ENCODE results near the gene NRG2.

NRG2 gene

DNA sequence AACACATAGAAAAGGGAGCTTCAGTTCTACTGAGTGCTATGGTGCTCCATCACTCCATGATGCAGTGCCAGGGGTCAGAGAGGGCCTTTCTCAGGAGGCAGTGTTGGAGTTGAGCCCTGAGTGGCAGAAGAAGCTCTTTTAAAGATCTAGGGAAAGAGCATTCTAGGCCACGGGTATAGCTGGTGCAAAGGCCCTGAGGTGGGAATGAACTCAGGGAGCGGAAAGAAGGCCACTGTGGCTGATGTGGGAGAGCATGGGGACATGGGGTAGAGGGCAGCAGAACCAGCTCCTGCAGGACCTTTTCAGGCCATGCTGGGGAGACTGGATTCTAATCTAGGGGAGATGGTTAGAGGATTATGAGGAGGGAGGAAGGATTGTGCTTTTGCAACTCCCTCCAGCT is 237.6 kb downstream of the NRG2 start:
- no peak for DNase-seq (ENCODE audit: low read depth in 1 of 2, low spot score in 1 of 2)
- Histone ChIP-seq H3K27ac (replicated peaks) (no peak overlapping the region), H3K4me3 (replicated peaks; ENCODE audit: insufficient read depth, low read length) (no peak overlapping the region), H3K27me3 (ENCODE audit: insufficient read depth, poor library complexity, severe bottlenecking) (no peaks in the 10 kb centered on the region)
- TF ChIP-seq, protein P1, sequence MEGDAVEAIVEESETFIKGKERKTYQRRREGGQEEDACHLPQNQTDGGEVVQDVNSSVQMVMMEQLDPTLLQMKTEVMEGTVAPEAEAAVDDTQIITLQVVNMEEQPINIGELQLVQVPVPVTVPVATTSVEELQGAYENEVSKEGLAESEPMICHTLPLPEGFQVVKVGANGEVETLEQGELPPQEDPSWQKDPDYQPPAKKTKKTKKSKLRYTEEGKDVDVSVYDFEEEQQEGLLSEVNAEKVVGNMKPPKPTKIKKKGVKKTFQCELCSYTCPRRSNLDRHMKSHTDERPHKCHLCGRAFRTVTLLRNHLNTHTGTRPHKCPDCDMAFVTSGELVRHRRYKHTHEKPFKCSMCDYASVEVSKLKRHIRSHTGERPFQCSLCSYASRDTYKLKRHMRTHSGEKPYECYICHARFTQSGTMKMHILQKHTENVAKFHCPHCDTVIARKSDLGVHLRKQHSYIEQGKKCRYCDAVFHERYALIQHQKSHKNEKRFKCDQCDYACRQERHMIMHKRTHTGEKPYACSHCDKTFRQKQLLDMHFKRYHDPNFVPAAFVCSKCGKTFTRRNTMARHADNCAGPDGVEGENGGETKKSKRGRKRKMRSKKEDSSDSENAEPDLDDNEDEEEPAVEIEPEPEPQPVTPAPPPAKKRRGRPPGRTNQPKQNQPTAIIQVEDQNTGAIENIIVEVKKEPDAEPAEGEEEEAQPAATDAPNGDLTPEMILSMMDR (IDR thresholded peaks at IDR 0.05; ENCODE audit: insufficient read depth, low read length), result no peak
- TF ChIP-seq POLR2AphosphoS5 (IDR thresholded peaks at IDR 0.05; ENCODE audit: low read depth), result no peak
- no peak for TF ChIP-seq SPI1 (IDR thresholded peaks at IDR 0.05; ENCODE audit: borderline replicate concordance, low read depth)
- no peak for TF ChIP-seq GABPA (IDR thresholded peaks at IDR 0.05; ENCODE audit: low read depth)
- TF ChIP-seq REST (IDR thresholded peaks at IDR 0.05; ENCODE audit: insufficient replicate concordance, low read depth), result no peak

DNA sequence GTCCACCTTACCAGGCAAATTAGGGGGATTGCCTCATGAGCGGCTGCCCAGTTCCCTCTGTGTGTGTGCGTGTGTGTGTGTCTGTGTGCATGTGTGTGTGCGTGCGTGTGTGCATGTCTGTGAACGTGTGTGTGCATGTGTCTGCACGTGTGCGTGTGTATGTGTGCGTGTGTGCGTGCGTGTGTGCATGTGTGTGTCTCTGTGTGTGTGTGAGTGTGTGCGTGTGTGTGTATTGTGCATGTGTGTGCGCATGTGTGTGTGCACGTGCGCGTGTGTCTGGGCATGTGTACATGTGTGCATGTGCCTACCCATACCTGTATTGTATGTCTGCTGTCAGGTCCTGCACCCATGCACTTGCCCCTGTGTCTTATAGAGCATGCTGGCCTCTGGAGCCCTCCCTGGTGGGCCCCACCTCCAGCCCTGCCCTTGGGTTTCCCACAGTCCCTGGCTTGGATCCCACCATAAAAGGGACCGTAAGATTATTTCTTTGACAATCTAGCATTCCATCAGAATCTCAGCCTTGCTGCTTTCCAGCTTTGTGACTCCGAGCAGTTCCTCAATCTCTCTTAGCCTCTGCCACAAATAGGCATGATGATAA is 238.2 kb downstream of the NRG2 start:
- H3K4me3 ChIP-seq (replicated peaks; ENCODE audit: insufficient read depth, low read length), result no peak overlapping the region
- H3K27me3 ChIP-seq (ENCODE audit: insufficient read depth, poor library complexity, severe bottlenecking), result no peaks in the 10 kb centered on the region
- H3K27ac ChIP-seq (replicated peaks), result no peak overlapping the region
- DNase-seq (ENCODE audit: low read depth in 1 of 2, low spot score in 1 of 2), result no peak
- TF ChIP-seq POLR2AphosphoS5 (IDR thresholded peaks at IDR 0.05; ENCODE audit: low read depth), result no peak
- no peak for TF ChIP-seq SPI1 (IDR thresholded peaks at IDR 0.05; ENCODE audit: borderline replicate concordance, low read depth)
- TF ChIP-seq, protein P1 (IDR thresholded peaks at IDR 0.05; ENCODE audit: insufficient read depth, low read length), result no peak
- TF ChIP-seq REST (IDR thresholded peaks at IDR 0.05; ENCODE audit: insufficient replicate concordance, low read depth), result no peak
- TF ChIP-seq GABPA (IDR thresholded peaks at IDR 0.05; ENCODE audit: low read depth), result no peak

DNA sequence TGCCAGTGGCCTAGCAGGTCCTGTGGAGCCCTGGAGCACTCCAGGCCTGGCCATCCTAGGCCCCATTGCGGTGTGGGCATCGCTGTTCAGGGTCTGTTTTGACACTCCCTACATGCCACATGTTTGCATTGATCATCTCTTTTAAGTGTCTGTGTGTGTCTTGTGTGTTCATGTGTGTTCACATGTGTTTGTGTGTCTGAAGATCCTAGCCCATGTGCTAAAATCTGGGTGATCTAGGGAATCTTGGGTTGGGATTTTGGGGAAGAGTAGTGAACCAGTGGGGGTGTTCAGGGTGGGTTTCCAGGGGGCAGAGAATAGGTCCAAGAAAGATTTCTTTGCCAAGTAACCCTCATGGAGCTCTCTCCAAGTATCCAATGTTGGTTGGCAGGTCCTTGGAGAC is 239.1 kb downstream of the NRG2 start:
- DNase-seq (ENCODE audit: low read depth in 1 of 2, low spot score in 1 of 2), result no peak
- no peak overlapping the region for H3K4me3 ChIP-seq (replicated peaks; ENCODE audit: insufficient read depth, low read length)
- no peak for TF ChIP-seq POLR2AphosphoS5 (IDR thresholded peaks at IDR 0.05; ENCODE audit: low read depth)
- TF ChIP-seq SPI1 (IDR thresholded peaks at IDR 0.05; ENCODE audit: borderline replicate concordance, low read depth), result no peak
- TF ChIP-seq, protein P1 (IDR thresholded peaks at IDR 0.05; ENCODE audit: insufficient read depth, low read length), result no peak
- TF ChIP-seq GABPA (IDR thresholded peaks at IDR 0.05; ENCODE audit: low read depth), result no peak
- TF ChIP-seq REST (IDR thresholded peaks at IDR 0.05; ENCODE audit: insufficient replicate concordance, low read depth), result no peak
- no peaks in the 10 kb centered on the region for H3K27me3 ChIP-seq (ENCODE audit: insufficient read depth, poor library complexity, severe bottlenecking)
- no peak overlapping the region for H3K27ac ChIP-seq (replicated peaks)

Data from HL-60 (cell line).